Activated naive CD4-positive, alpha-beta T cell treated with Interleukin-2 at 50 U/mL for 16 hours (primary cell): ENCODE results near the gene AP1G1.
"Not testable (repeated sequence)": the region's sequence is repeated elsewhere in the genome, so short reads cannot be mapped to it uniquely, and the experiment has no call there.

Source experiments
- DNase-seq: peaks from one replicate; pipeline ENCODE4 v3.0.0-alpha.2; 2020

AP1G1 gene

DNA sequence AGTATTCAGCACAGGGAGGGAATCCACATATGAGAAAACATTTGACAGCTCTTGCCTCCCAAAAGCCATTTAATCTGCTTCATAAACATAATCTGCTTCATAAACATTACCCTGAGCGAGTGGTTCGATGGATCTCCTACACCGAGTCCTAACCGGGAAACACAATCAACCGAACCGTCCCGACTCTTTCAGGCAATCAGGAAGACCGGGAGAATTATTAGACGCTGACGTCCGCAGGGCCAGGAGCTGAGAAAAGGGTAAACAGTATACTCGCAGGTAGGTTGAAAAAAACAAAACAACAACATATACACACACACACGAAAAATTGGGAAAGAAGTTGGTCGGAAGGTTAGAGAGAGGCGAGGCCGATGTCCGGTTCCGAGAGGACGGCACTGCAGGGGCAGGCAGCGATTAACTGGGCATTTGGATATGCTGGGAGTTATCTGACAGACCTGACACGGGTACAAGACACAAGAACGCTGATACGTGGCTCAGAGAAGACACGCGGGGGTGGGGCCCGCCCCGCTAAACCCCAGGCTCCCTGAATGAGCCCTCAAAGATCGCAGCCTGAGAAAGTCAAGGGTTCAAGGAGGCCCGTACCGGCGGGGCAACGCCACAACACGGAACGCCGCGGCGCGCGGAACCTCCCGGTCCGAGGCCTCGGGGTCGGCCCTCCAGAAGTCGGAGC is 585 bp downstream of the AP1G1 start:
- peak; percentile 71 for DNase-seq

DNA sequence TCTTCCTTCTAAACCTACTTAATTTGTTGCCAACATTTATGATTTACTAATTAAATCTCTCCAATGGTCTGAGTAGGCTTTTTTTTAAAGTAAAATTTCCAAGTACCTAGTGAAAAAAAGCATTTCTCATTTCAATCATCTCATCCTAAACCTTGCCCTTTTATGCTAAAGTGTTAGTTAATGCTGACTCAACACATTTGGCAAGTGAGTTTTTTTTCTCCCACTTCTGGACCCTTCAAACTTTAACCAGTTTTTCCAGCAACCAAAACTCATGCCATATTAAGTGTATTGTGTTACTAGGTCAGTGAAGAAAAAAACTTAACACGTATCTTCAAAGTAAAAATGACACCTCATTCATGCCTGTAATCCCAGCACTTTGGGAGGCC is 5.3 kb downstream of the AP1G1 start:
- no peak for DNase-seq

- no peak for DNase-seq
These were observed 12.0 kb downstream of the AP1G1 start for GRCh38 chr16:71796501-71797097.

DNA sequence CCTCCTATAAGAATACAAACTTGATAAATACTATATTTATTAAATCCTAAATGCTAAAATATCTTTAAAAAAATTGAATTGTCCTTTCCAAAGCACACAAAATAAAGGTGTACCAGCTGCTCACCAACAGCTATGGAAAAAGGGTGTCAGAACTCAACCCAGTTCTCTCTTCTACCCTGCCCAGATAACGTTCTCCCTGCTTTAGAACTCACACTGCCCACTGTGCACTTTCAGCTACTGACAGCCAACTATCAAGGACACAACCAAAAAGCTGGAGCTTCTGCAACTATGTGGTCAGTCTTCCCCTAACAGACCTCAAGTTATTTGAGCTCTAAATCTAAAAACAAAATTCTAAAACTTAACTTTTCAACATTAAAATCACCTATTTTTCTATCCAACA is 13.7 kb downstream of the AP1G1 start:
- DNase-seq = no peak

DNA sequence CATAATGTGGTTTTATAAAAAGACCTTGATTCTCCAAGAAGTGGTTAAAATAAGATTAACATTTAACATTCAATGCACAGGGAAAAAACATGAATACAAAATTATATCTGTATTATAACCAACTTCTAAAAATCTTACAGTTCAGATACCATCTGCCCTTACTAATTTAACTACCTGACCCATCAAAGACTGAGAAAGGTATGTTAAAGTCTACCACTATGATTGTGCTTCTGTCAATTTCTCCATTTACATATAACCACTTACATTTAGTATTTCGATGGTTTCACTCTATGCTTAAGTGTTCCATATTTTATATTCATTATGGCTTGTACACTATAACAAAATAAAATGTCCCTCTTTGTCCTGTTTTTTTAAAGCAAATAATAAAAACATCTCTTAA is 14.6 kb downstream of the AP1G1 start:
- DNase-seq = no peak

- no peak for DNase-seq
These were observed 16.5 kb downstream of the AP1G1 start for GRCh38 chr16:71792176-71792575.

- not testable (repeated sequence) for DNase-seq
These were observed 18.3 kb downstream of the AP1G1 start for GRCh38 chr16:71790329-71790728.

DNA sequence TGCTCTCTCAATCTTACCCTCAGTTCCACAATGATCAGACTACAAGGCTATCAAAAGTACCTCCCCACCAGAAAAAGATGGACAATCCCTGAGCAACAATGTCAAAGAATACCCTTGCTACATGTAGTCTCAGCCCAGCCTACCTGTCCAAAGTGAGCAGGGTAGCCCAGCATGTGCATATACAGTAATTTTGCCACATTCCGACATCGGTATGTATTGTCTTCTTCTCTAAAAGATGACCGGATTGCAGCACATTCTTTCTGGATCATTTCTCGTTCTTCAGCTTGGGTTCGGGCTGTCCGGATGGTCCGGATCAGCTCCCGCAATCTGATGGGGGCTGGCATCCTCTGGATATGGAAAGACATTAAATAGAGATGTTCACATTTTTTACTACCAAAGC is 19.5 kb downstream of the AP1G1 start:
- DNase-seq = no peak

DNA sequence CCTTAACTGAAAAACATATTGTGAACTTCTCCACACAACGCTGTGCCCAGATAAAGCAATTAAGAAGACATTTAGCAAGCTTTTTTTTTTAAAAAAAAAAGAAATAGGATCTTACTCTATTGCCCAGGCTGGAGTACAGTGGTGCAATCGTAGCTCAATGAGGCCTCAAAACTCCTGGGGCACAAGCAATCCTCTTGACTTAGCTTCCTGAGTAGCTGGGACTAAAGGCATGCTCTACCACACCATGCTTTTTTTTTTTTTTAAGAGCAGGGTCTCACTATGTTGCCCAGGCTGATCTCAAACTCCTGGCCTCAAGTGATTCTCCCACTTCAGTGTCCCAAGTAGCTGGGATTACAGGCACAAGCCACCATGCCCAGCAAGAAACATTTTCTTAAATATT is 20.1 kb downstream of the AP1G1 start:
- no peak for DNase-seq

DNA sequence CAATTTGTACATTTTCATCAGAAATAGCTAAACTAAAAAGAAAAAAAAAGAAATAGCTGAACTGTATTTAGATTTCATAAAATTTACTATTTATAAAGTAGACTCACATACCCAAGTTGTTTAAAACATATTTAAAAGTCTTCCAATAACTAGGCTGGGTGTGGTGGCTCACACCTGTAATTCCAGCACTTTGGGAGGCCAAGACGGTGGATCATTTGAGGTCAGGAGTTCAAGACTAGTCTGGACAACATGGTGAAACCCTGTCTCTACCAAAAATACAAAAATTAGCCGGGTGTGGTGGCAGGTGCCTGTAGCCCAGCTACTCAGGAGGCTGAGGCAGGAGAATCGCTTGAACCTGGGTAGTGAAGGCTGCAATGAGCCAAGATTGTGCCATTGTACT is 23.5 kb downstream of the AP1G1 start:
- not testable (repeated sequence) for DNase-seq

- DNase-seq = no peak
These were observed 24.5 kb downstream of the AP1G1 start for GRCh38 chr16:71784093-71784492.

DNA sequence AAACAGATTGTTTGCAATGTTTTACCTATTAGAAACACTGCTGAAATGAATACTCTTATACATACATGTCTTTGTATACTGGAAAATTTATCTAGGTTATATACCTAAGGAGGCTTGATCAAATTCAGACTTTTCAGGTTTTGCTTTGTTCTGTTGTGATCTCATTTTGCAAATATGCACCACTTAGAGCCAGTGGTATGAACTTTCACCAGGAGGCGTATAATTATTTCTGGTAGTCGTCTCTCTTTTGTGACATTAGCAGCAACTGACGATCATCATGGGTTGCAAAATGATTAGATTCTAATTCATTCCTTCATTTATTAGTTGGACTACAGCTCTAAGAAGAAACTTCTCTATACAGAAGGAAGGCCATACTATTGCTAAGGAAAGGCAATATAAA is 26.9 kb downstream of the AP1G1 start:
- no peak for DNase-seq

- no peak for DNase-seq
These were observed 28.0 kb downstream of the AP1G1 start for GRCh38 chr16:71780521-71781089.

- no peak for DNase-seq
These were observed 29.9 kb downstream of the AP1G1 start for GRCh38 chr16:71778780-71779179.

GRCh38 chr16:71777329-71777728 is 31.3 kb downstream of the AP1G1 start:
- DNase-seq = no peak

- no peak for DNase-seq
These were observed 32.7 kb downstream of the AP1G1 start for GRCh38 chr16:71775949-71776348.

- DNase-seq = no peak
These were observed 37.1 kb downstream of the AP1G1 start for GRCh38 chr16:71771571-71771970.

DNA sequence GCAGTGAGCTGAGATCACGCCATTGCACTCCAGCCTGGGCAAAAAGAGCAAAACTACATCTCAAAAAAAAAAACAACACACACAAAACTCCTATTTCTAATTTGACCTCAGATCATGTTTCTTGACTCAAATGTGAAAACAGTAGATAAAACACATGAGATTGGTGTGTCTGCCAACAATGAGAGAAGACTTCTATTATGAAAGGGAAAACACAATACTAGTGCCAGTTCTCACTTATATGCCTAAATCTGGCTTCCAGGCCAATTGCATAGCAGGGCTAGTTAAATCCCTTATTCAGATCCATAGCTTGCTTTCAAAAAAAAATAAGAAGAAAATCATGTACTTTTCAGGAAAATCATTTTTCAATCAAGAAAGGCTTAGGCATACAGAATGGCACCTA is 39.4 kb downstream of the AP1G1 start:
- DNase-seq = no peak

DNA sequence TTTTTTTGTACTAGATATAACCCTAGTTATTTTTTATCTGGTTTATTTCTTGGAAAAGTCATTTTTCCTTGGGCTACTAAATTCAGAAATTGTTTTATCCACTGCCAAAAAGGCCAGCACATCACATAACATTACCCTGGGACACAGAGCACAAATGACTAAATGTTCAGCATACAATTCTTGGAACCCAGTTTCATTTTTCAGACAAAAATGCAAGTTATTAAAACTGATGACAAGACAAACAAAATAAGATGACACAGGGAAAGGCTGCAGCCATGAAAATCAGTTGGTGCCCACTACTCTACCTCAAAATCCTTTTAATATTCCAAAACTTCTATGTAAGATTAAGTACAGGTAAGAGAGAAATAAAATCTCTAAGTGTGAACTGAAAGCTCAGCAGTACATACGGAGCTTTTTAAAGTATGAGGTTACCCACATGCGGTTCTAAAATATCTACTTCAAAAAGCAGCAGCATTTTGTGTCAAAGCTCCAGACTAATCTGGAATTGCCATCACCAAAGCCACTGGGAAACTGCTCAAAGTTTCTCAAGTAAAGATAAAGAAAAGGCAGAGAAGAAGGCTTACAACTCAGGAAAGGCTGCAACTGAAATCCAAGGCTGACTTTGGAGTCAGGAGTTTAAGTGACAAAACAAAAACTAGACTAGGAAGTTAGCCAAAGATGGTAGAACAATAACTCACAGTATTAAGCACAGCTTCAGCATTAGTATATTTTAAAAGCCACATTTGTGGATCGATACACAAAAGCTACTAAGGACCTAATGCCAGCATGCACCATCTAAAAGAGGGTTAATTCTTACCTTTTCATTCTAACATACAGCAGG is 41.4 kb downstream of the AP1G1 start:
- no peak for DNase-seq

GRCh38 chr16:71762186-71762585 is 46.4 kb downstream of the AP1G1 start:
- no peak for DNase-seq

- no peak for DNase-seq
These were observed 47.5 kb downstream of the AP1G1 start for GRCh38 chr16:71761097-71761496.

DNA sequence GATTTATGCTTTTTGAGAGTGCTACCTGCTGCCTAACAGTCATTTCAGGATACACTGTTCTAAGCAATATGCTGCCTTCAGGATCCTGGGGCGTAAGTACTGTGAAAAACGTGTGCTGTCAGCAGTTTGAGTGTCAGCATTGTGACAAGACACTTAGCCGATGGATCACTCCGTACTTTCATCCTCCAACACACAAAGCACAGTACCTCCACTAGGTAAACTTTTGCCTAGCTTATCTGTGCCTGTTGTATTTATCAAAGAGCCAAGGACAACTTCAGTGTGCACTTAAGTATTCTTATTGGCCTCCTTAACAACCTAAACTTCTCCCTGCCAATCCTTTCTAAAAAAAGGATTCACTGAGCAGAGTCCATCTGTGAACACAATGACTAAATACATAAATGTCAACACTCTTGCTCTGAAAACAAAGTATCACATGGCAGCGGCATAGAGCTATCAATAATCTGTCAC is 50.3 kb downstream of the AP1G1 start:
- no peak for DNase-seq

DNA sequence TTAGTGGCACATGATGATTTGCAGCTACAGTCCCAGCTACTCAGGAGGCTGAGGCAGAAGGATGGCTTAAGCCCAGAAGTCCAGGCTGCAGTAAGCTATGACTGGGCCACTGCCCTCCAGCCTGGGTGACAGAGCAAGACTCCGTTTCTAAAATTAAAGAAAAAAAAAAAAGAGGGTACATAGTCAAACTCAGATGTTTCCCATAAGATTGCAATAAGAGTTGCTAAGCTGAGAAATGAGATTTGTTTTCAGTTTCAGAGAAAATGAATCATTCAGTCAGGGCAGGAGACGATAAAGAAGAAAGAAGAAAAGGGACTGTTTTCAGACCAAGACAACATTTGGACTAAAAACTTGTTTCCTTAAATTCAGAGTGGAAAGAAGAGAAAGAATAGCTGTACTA is 54.0 kb downstream of the AP1G1 start:
- no peak for DNase-seq

DNA sequence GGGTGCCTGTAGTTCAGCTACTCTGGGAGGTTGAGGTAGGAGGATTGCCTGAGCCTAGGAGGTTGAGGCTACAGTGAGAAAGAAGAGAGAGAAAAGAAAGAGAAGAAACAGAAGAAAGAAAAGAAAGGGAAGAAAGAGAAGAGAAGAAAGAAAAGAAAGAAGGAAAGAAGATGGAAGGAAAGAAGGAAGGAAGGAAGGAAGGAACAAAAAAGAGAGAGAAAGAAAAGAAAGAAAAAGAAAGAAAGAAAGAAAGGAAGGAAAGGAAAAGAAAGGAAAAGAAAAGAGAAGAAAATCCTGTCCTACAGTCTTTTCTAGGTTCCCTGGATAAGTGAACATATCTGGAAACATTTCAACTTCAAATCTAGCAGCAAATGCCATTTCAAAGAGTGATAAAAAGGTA is 54.5 kb downstream of the AP1G1 start:
- no peak for DNase-seq
